GM10248 (cell line): Measurements from ENCODE around the gene ATP13A2.

Experiments used
- CTCF ChIA-PET: fragments of 300-600 bp; sonication (Branson Sonifier 250); formaldehyde crosslinking; extraction: SDS; loops from one replicate; lab custom pipeline; 2021; ENCODE audit warnings: antibody characterized with exemption; lab: Yijun Ruan, JAX
- POLR2A ChIA-PET: fragments of 350-650 bp; sonication (Branson Sonifier 250); formaldehyde crosslinking; extraction: SDS; loops from one replicate; lab custom pipeline; 2020; ENCODE audit warnings: antibody characterized with exemption; lab: Yijun Ruan, JAX
- DNase-seq: peaks from one replicate; pipeline ENCODE4 v3.0.0; 2012; ENCODE audit errors: extremely low spot score
- TF ChIP-seq, protein P1 (sequence below): IDR thresholded peaks from 2 replicates; pipeline ENCODE4 v1.5.1; 2012; ENCODE audit warnings: mild to moderate bottlenecking, low read depth; ENCODE audit errors: extremely low read depth, missing control alignments, control extremely low read depth

Gene ATP13A2

DNA sequence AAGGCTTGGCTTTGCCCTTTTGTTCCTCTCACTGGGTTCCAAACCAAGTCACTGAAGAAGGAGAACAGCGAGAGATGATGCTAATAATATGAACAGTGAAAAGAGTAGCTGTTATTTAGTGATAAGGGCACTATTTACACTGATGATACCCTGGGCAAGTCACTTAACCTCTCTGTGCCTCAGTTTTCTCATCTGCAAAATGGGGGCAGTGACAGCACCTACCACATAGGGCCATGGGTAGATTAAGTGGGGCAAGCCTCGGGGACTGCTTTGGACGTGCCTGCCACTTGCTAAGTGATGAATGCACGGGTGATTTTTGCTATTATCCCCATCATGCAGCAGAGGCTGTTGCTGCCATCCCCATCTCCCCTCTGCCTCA is 9.2 kb downstream of the ATP13A2 start:
- ChIA-PET CTCF (interaction anchor here (0.9 to 2.0 kb wide), 2 partner anchors 41 to 51 kb away, joined by 3 to 6 read pairs; no protein-coding TSS in a partner anchor), POLR2A (no interaction called here)
- DNase-seq = no peak
- TF ChIP-seq, protein P1, sequence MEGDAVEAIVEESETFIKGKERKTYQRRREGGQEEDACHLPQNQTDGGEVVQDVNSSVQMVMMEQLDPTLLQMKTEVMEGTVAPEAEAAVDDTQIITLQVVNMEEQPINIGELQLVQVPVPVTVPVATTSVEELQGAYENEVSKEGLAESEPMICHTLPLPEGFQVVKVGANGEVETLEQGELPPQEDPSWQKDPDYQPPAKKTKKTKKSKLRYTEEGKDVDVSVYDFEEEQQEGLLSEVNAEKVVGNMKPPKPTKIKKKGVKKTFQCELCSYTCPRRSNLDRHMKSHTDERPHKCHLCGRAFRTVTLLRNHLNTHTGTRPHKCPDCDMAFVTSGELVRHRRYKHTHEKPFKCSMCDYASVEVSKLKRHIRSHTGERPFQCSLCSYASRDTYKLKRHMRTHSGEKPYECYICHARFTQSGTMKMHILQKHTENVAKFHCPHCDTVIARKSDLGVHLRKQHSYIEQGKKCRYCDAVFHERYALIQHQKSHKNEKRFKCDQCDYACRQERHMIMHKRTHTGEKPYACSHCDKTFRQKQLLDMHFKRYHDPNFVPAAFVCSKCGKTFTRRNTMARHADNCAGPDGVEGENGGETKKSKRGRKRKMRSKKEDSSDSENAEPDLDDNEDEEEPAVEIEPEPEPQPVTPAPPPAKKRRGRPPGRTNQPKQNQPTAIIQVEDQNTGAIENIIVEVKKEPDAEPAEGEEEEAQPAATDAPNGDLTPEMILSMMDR = no peak

DNA sequence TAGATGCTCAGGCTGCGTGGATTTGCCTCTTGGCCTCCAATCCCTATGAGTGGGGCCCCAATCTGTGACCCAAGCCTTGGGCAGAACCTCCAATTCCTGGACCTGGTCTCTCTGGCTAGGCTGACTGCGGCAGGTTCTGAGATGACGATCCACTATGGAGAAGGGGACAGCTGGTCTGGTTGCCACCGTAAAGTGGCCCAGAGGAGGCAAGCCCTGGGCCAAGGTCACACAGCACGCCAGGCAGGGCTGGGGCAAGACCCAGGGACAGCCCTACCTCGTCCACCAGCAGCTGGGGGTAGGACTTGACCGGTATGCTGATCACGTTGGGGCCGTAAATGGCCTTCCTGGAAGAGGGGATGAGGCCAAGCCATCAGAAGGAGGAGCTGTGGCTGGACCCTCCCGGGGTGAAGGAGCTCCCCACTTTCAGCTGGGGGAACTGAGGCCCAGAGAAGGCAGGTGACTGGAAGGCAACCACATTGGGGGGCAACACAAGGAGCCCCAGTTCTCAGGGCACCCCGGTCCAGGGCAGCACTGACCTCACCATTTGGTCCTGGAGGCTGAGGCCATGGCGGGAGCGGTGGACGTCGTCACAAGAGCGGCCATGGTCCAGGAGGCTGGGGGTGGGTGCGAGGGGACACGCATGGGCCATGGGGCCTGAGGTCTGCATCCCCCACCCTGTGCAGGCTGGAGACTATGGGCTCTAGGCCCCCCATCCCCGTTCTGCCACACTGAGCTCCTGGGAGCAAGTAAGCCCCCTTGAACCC is 9.8 kb downstream of the ATP13A2 start:
- POLR2A ChIA-PET = interaction anchor here (0.6 kb wide), 1 partner anchor 389 kb away, joined by 4 read pairs; no protein-coding TSS in a partner anchor
- no peak for DNase-seq
- TF ChIP-seq, protein P1 = no peak
- CTCF ChIA-PET = interaction anchor here (0.8 to 2.0 kb wide), 4 partner anchors 9 to 50 kb away, joined by 3 to 6 read pairs (median 4); no protein-coding TSS in a partner anchor

DNA sequence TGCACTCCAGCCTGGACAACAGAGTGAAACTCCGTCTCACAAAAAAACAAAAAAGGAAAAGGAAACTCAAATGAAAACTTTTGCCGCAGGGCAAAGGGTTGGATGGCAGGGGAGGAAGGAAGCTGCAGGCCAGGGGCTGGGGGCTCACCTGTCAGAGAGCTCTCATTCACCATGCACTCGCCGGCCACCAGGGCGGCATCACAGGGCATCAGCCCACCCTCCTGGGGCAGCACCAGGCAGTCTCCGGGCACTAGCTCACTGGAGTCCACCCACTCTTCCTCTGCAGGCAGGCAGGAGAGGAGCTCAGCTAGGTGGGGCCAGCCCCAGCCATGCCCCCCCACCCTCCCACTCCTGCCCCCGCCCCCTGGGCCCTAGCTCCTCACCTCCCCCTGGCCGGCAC is 11.9 kb downstream of the ATP13A2 start:
- CTCF ChIA-PET = interaction anchor here (0.9 to 2.0 kb wide), 3 partner anchors 19 to 48 kb away, joined by 3 to 5 read pairs (median 5); partner anchors contain the start of gene MFAP2
- no peak for DNase-seq
- POLR2A ChIA-PET = no interaction called here
- TF ChIP-seq, protein P1 = no peak

DNA sequence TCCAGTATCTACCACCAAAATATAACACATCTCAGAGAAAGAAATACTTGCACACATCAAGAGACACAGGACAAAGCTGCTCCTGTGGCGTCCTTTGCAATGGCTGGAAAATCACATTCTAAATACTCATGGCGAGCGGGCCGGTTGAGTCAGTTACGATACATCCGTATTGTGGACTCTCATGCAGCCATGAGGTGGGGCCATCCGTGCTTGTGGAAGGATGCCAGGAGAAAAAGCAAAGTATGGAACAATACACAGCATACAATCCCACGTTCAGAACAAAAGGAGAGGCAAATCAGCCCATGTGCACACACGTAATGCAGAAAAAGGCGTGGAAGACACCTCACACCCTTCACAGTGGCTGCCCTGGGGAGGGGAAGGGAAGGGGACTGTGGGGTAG is 13.1 kb downstream of the ATP13A2 start:
- TF ChIP-seq, protein P1 = no peak
- DNase-seq = no peak
- CTCF ChIA-PET = interaction anchor here (0.7 kb wide), 1 partner anchor 14 kb away, joined by 3 read pairs; no protein-coding TSS in a partner anchor
- POLR2A ChIA-PET = no interaction called here

DNA sequence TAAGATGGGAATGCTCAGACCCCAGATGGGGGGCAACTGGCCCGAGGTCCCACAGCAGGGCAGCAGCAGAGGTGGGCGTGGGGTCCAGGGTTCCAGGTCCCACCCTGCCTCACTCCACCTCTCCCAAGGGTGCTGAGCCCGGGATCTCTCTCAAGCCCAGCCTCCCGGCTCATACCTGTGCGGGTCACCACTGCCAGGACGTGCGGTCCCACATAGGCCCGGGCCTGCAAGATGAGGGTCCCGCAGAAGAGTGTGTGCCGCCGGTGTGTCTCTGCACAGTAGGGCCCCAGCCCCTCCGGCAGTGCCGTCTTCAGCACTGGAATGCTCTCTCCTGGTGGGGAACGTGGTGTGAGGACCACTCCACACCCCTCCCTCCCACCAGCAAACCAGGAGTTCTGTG is 14.9 kb downstream of the ATP13A2 start:
- ChIA-PET POLR2A (no interaction called here), CTCF (interaction anchor here (1.5 kb wide), 1 partner anchor 36 kb away, joined by 6 read pairs; no protein-coding TSS in a partner anchor)
- no peak for DNase-seq
- TF ChIP-seq, protein P1 = no peak

DNA sequence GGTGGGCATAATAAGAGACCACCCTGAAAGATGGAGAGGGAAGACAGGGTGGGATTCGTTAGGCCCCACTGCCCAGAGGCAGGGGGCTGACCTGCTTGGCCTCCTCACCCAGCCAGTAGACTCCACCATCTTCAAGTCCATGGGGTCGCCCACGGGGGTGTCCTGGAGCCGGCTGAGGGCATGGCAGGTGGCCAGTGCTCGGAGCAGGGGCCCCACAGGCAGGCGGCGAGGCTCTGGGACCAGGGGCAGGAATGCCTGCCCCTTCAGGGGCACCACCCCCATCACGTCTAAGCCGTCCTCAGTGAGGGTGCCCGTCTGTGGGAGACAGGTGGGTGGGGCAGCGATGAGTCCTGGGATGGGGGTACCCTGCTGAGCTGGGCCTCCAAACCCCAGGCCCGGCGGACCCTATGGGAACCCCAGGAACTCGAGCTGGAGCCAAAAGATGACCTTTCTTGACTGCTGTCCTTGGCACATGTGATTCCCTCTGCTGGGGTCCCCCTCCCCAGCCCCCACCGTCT is 18.1 kb downstream of the ATP13A2 start:
- DNase-seq = no peak
- POLR2A ChIA-PET = no interaction called here
- TF ChIP-seq, protein P1 = no peak
- CTCF ChIA-PET = no interaction called here
